Measurements from ENCODE around the gene HBS1L. TPM values are rescaled to one million over a fixed set of nuclear protein-coding genes. Genes with fewer than 3 reads are reported as not detected.

HBS1L gene
- total and polyA plus RNA-seq, 8 donors, result 14.3 to 63.5 (median 30.7) TPM

GRCh38 chr6:135092724-135093123 lies 38.1 kb upstream of the HBS1L start:
- Histone ChIP-seq H3K4me1 (peaks cover 0 to 16% (median 6%) of the 10 kb centered on the region in 4 donors), H3K36me3 (no peaks in the 10 kb centered on the region), H3K27ac (no peak overlapping the region), H3K9me3 (no peaks in the 10 kb centered on the region), H3K27me3 (no peaks in the 10 kb centered on the region), H3K4me3 (no peak overlapping the region)
- 88 to 97% (median 94%) methylated on average over 3 of the region's 3 CpGs for WGBS, 5 donors
- TF ChIP-seq CTCF (IDR thresholded peaks at IDR 0.05), result no peak
- no peak for TF ChIP-seq EP300 (IDR thresholded peaks at IDR 0.05)
- TF ChIP-seq POLR2A (IDR thresholded peaks at IDR 0.05), result no peak
- no peak for DNase-seq
- intact Hi-C loops (cut with DNase I; ENCODE audit: low total_unique reads), result no loop called here

- Histone ChIP-seq H3K27ac (no peak overlapping the region), H3K9me3 (no peaks in the 10 kb centered on the region), H3K4me3 (no peak overlapping the region), H3K27me3 (no peaks in the 10 kb centered on the region), H3K4me1 (peaks cover 0 to 9% (median 0%) of the 10 kb centered on the region in 4 donors), H3K36me3 (no peaks in the 10 kb centered on the region)
- WGBS, 5 donors, result 90 to 95% (median 93%) methylated on average over 2 of the region's 2 CpGs
- DNase-seq, result no peak
- intact Hi-C loops (cut with DNase I; ENCODE audit: low total_unique reads), result no loop called here
- no peak for TF ChIP-seq EP300 (IDR thresholded peaks at IDR 0.05)
- no peak for TF ChIP-seq POLR2A (IDR thresholded peaks at IDR 0.05)
- TF ChIP-seq POLR2AphosphoS5 (IDR thresholded peaks at IDR 0.05), result no peak
- no peak for TF ChIP-seq CTCF (IDR thresholded peaks at IDR 0.05)
Measured at GRCh38 chr6:135090819-135091218, 36.2 kb upstream of the HBS1L start.

- H3K36me3 ChIP-seq, result no peaks in the 10 kb centered on the region
- H3K9me3 ChIP-seq, result no peaks in the 10 kb centered on the region
- intact Hi-C loops (cut with DNase I; ENCODE audit: low total_unique reads), result no loop called here
- no peak for TF ChIP-seq POLR2AphosphoS5 (IDR thresholded peaks at IDR 0.05)
- no peak for TF ChIP-seq CTCF (IDR thresholded peaks at IDR 0.05)
- TF ChIP-seq POLR2A (IDR thresholded peaks at IDR 0.05), result no peak
- TF ChIP-seq EP300 (IDR thresholded peaks at IDR 0.05), result no peak
- 90 to 99% (median 92%) methylated on average over 4 of the region's 4 CpGs for WGBS, 5 donors
- H3K27me3 ChIP-seq, result no peaks in the 10 kb centered on the region
- H3K4me1 ChIP-seq, result peaks cover 0 to 9% (median 0%) of the 10 kb centered on the region in 4 donors
- no peak overlapping the region for H3K27ac ChIP-seq
- DNase-seq, result no peak
- H3K4me3 ChIP-seq, result no peak overlapping the region
Measured at GRCh38 chr6:135089901-135090300, 35.3 kb upstream of the HBS1L start.

GRCh38 chr6:135088818-135089809 lies 34.5 kb upstream of the HBS1L start:
- intact Hi-C loops (cut with DNase I; ENCODE audit: low total_unique reads), result no loop called here
- peaks cover 0 to 9% (median 0%) of the 10 kb centered on the region in 4 donors for H3K4me1 ChIP-seq
- no peaks in the 10 kb centered on the region for H3K36me3 ChIP-seq
- WGBS, 5 donors, result 71 to 81% (median 73%) methylated on average over 3 of the region's 3 CpGs
- no peak for TF ChIP-seq POLR2AphosphoS5 (IDR thresholded peaks at IDR 0.05)
- TF ChIP-seq CTCF (IDR thresholded peaks at IDR 0.05), result peak in 4 of 7 experiments; percentile 9 to 30 (median 20)
- no peak for TF ChIP-seq POLR2A (IDR thresholded peaks at IDR 0.05)
- no peak overlapping the region for H3K27ac ChIP-seq
- H3K9me3 ChIP-seq, result no peaks in the 10 kb centered on the region
- H3K4me3 ChIP-seq, result no peak overlapping the region
- peak in 1 of 2 donors; percentile 7 for DNase-seq
- no peaks in the 10 kb centered on the region for H3K27me3 ChIP-seq

All from stomach (tissue), 9 donors.